H1 (cell line): ENCODE results near the gene SMIM28. TPM values are rescaled to one million over a fixed set of nuclear protein-coding genes. Genes with fewer than 3 reads are reported as not detected.

Experiments used
- CTCF ChIA-PET: fragments of 300-600 bp; sonication (Branson Sonifier 250); formaldehyde crosslinking; loops from one replicate; lab custom pipeline; 2021; ENCODE audit not compliant: partially characterized antibody; lab: Charles Lee
- POLR2A ChIA-PET: fragments of 300-600 bp; sonication (Branson Sonifier 250); formaldehyde crosslinking; loops from one replicate; lab custom pipeline; 2021; ENCODE audit warnings: inconsistent platforms; ENCODE audit not compliant: partially characterized antibody; lab: Charles Lee
- DNase-seq, 2 experiments: peaks; one replicate each; pipeline versions ENCODE4 v3.0.0 to v3.0.0-alpha.2; 2010 to 2022; ENCODE audit warnings: low spot score in 2 of 2, low read depth in 1 of 2, mixed read lengths in 1 of 2
- FAIRE-seq: peaks from 2 replicates; lab custom pipeline; 2011; peaks lifted over from hg19 to GRCh38; lab: Jason Lieb, UNC
- H2AFZ ChIP-seq: 2 replicates; pipeline ENCODE4 v1.8.1; 2012; ENCODE audit warnings: low read length, inconsistent platforms
- H2AK5ac ChIP-seq: 2 replicates; pipeline ENCODE4 v1.6.1; 2013; ENCODE audit warnings: low read depth, low read length
- H2BK120ac ChIP-seq: replicated peaks from 2 replicates; pipeline ENCODE3; 2013; ENCODE audit warnings: low read depth, low read length, inconsistent platforms
- H2BK12ac ChIP-seq: 2 replicates; pipeline ENCODE4 v1.6.1; 2013; ENCODE audit warnings: low read depth, low read length
- H2BK15ac ChIP-seq: 2 replicates; pipeline ENCODE4 v1.6.1; 2013; ENCODE audit warnings: low read length
- H2BK20ac ChIP-seq: 2 replicates; pipeline ENCODE4 v1.6.1; 2013; ENCODE audit warnings: low read length
- H2BK5ac ChIP-seq: 2 replicates; pipeline ENCODE4 v1.6.1; 2013; ENCODE audit warnings: low read depth, low read length
- H3K14ac ChIP-seq: 2 replicates; pipeline ENCODE4 v1.6.1; 2013; ENCODE audit warnings: inconsistent platforms; ENCODE audit not compliant: insufficient read length
- H3K18ac ChIP-seq: 2 replicates; pipeline ENCODE4 v1.6.1; 2013; ENCODE audit warnings: low read length; ENCODE audit errors: extremely low read depth
- H3K23ac ChIP-seq: 2 replicates; pipeline ENCODE4 v1.6.1; 2013; ENCODE audit warnings: inconsistent platforms; ENCODE audit not compliant: insufficient read length
- H3K23me2 ChIP-seq: 2 replicates; pipeline ENCODE4 v1.6.1; 2013; ENCODE audit warnings: low read depth, low read length
- H3K27ac ChIP-seq: 2 replicates; pipeline ENCODE4 v1.6.1; 2011; ENCODE audit warnings: low read depth, low read length, inconsistent platforms
- H3K27me3 ChIP-seq, 4 experiments: replicated peaks in 1 of 4; 1 replicate in 1 of 4; 2 replicates in 3 of 4; pipeline versions ENCODE4 v1.6.1 to v1.8.1; 2011 to 2013; ENCODE audit warnings: low read length in 3 of 4, mild to moderate bottlenecking in 3 of 4, inconsistent platforms in 2 of 4, mixed read lengths in 2 of 4, moderate library complexity in 1 of 4; ENCODE audit not compliant: control insufficient read depth in 3 of 4, insufficient read depth in 3 of 4; ENCODE audit errors: extremely low read depth in 1 of 4
- H3K36me3 ChIP-seq, 4 experiments: 2 replicates each; pipeline versions ENCODE4 v1.6.1 to v1.8.1; 2011 to 2013; ENCODE audit warnings: mild to moderate bottlenecking in 4 of 4, low read length in 3 of 4, moderate library complexity in 2 of 4, control low read depth in 1 of 4, inconsistent platforms in 1 of 4; ENCODE audit not compliant: insufficient read depth in 4 of 4, control insufficient read depth in 2 of 4
- H3K4ac ChIP-seq: replicated peaks from 2 replicates; pipeline ENCODE3; 2013; ENCODE audit warnings: low read length, low read depth, mixed read lengths, inconsistent platforms; ENCODE audit not compliant: insufficient read length
- H3K4me1 ChIP-seq, 4 experiments: replicated peaks in 1 of 4; 1 replicate in 1 of 4; 2 replicates in 3 of 4; pipeline versions ENCODE4 v1.6.1 to v1.8.1; 2011 to 2013; ENCODE audit warnings: low read length in 3 of 4, inconsistent platforms in 2 of 4, mixed read lengths in 1 of 4; ENCODE audit not compliant: insufficient read depth in 4 of 4, control insufficient read depth in 3 of 4
- H3K4me2 ChIP-seq, 2 experiments: 2 replicates each; pipeline versions ENCODE4 v1.6.1 to v1.8.1; 2011 to 2013; ENCODE audit warnings: low read depth in 2 of 2, low read length in 2 of 2, control low read depth in 1 of 2, inconsistent platforms in 1 of 2, mild to moderate bottlenecking in 1 of 2; ENCODE audit not compliant: insufficient read depth in 1 of 2
- H3K4me3 ChIP-seq, 4 experiments: fragments of 200-600, 300-600 bp in 1 of 4; sonication (generic), shearing (Covaris generic), sonication (Bioruptor Twin) in 1 of 4; 2 replicates each; pipeline versions ENCODE4 v1.5.1 to v1.8.1; 2011 to 2016; ENCODE audit warnings: low read length in 4 of 4, low read depth in 3 of 4, control low read depth in 2 of 4, inconsistent platforms in 2 of 4, mild to moderate bottlenecking in 2 of 4, mixed read lengths in 1 of 4, moderate library complexity in 1 of 4; ENCODE audit not compliant: insufficient read depth in 2 of 4; ENCODE audit errors: extremely low read depth in 1 of 4
- H3K56ac ChIP-seq: replicated peaks from 2 replicates; pipeline ENCODE3; 2013; ENCODE audit warnings: low read depth, mild to moderate bottlenecking, mixed read lengths, low read length, inconsistent platforms; ENCODE audit not compliant: insufficient read length
- H3K79me1 ChIP-seq: 2 replicates; pipeline ENCODE4 v1.6.1; 2013; ENCODE audit warnings: low read depth, low read length, control low read depth
- H3K79me2 ChIP-seq, 2 experiments: 2 replicates each; pipeline versions ENCODE4 v1.6.1 to v1.8.1; 2012 to 2013; ENCODE audit warnings: low read length in 2 of 2, mild to moderate bottlenecking in 2 of 2, inconsistent platforms in 1 of 2; ENCODE audit not compliant: insufficient read depth in 2 of 2, control insufficient read depth in 1 of 2
- H3K9ac ChIP-seq, 4 experiments: replicated peaks in 1 of 4; 1 replicate in 1 of 4; 2 replicates in 3 of 4; pipeline versions ENCODE4 v1.6.1 to v1.8.1; 2011 to 2013; ENCODE audit warnings: low read depth in 3 of 4, low read length in 3 of 4, control low read depth in 2 of 4, mild to moderate bottlenecking in 2 of 4, moderate library complexity in 2 of 4, inconsistent platforms in 1 of 4; ENCODE audit errors: extremely low read depth in 1 of 4
- H3K9me3 ChIP-seq, 2 experiments: 2 replicates each; pipeline versions ENCODE4 v1.6.1 to v1.8.1; 2012 to 2013; ENCODE audit warnings: mild to moderate bottlenecking in 2 of 2, moderate library complexity in 2 of 2, control low read depth in 1 of 2, inconsistent platforms in 1 of 2, low read depth in 1 of 2, low read length in 1 of 2, mixed read lengths in 1 of 2; ENCODE audit not compliant: insufficient read depth in 2 of 2
- H4K20me1 ChIP-seq, 2 experiments: replicated peaks in 1 of 2; 2 replicates each; pipeline versions ENCODE3 to v1.8.1; 2011 to 2013; ENCODE audit warnings: inconsistent platforms in 2 of 2, low read length in 2 of 2, mild to moderate bottlenecking in 1 of 2; ENCODE audit not compliant: insufficient read depth in 2 of 2, control insufficient read depth in 1 of 2
- H4K5ac ChIP-seq: 2 replicates; pipeline ENCODE4 v1.6.1; 2013; ENCODE audit warnings: low read length, low read depth, mixed read lengths, inconsistent platforms; ENCODE audit not compliant: insufficient read length
- H4K8ac ChIP-seq: 2 replicates; pipeline ENCODE4 v1.8.0; 2013; ENCODE audit warnings: mild to moderate bottlenecking, moderate library complexity, low read length, inconsistent platforms; ENCODE audit not compliant: insufficient read depth; ENCODE audit errors: extremely low read depth
- H4K91ac ChIP-seq: replicated peaks from 2 replicates; pipeline ENCODE3; 2013; ENCODE audit warnings: low read length, mixed read lengths, inconsistent platforms; ENCODE audit not compliant: insufficient read length
- ASH2L ChIP-seq: fragments of 200-600, 300-600 bp; sonication (generic); IDR thresholded peaks from one replicate; pipeline ENCODE4 v1.7.1; 2017; ENCODE audit warnings: low read length
- BRCA1 ChIP-seq: IDR thresholded peaks from 2 replicates; pipeline ENCODE4 v1.6.1; 2012; ENCODE audit warnings: low read depth, low read length, improper control_type of control experiment
- CTBP2 ChIP-seq: IDR thresholded peaks from 2 replicates; pipeline ENCODE4 v1.7.0; 2011; ENCODE audit warnings: borderline replicate concordance, mild to moderate bottlenecking, moderate library complexity, mixed read lengths, low read length; ENCODE audit not compliant: insufficient read depth, insufficient read length
- EZH2 ChIP-seq: fragments of 200-600 bp; sonication (generic); IDR thresholded peaks from 2 replicates; pipeline ENCODE4 v1.7.1; 2012; ENCODE audit warnings: low read depth, mild to moderate bottlenecking, moderate library complexity, low read length, inconsistent platforms; ENCODE audit not compliant: severe bottlenecking
- FOSL1 ChIP-seq: IDR thresholded peaks from 2 replicates; pipeline ENCODE4 v1.6.1; 2011; ENCODE audit warnings: mild to moderate bottlenecking, low read depth, low read length, moderate library complexity; ENCODE audit not compliant: insufficient read depth
- KDM4A ChIP-seq: IDR thresholded peaks from one replicate; pipeline ENCODE4 v1.7.1; 2012; ENCODE audit warnings: low read depth, mild to moderate bottlenecking, moderate library complexity, low read length, inconsistent platforms; ENCODE audit not compliant: severe bottlenecking
- MAFK ChIP-seq: IDR thresholded peaks from 2 replicates; pipeline ENCODE4 v1.6.1; 2012; ENCODE audit warnings: low read depth, mild to moderate bottlenecking, improper control_type of control experiment, low read length
- POU5F1 ChIP-seq: IDR thresholded peaks from 2 replicates; pipeline ENCODE4 v1.6.1; 2011; ENCODE audit warnings: low read depth, mild to moderate bottlenecking, low read length, moderate library complexity
- RFX5 ChIP-seq: IDR thresholded peaks from 2 replicates; pipeline ENCODE4 v1.6.1; 2011; ENCODE audit warnings: low read depth, low read length, improper control_type of control experiment, borderline replicate concordance
- SAP30 ChIP-seq: fragments of 300-600 bp; sonication (generic); IDR thresholded peaks from 2 replicates; pipeline ENCODE4 v1.7.1; 2012; ENCODE audit warnings: low read length, moderate library complexity, mild to moderate bottlenecking, inconsistent platforms; ENCODE audit not compliant: insufficient read depth, insufficient replicate concordance
- SIX5 ChIP-seq: IDR thresholded peaks from 2 replicates; pipeline ENCODE4 v1.6.1; 2011; ENCODE audit warnings: mild to moderate bottlenecking, low read depth, low read length
- SRF ChIP-seq: IDR thresholded peaks from 2 replicates; pipeline ENCODE4 v1.6.1; 2011; ENCODE audit warnings: mild to moderate bottlenecking, low read depth, low read length, moderate library complexity
- SUZ12 ChIP-seq: fragments of 200-600 bp; sonication (generic); IDR thresholded peaks from 2 replicates; pipeline ENCODE4 v1.6.1; 2012; ENCODE audit warnings: mild to moderate bottlenecking, inconsistent platforms, low read length, moderate library complexity, mixed read lengths
- TBP ChIP-seq: IDR thresholded peaks from 2 replicates; pipeline ENCODE4 v1.6.1; 2011; ENCODE audit warnings: low read depth, low read length, improper control_type of control experiment
- WGBS, 2 experiments: shearing (Covaris generic) in 1 of 2; methylation state at CpG; one replicate each; pipeline versions ENCODE4 v1.1.6 to v1.1.7; 2013 to 2015; ENCODE audit warnings: low lambda C conversion rate in 2 of 2, mixed read lengths in 2 of 2, inconsistent platforms in 1 of 2, low coverage in 1 of 2, missing lambda C conversion rate in 1 of 2; ENCODE audit not compliant: insufficient replicate concordance in 2 of 2, insufficient coverage in 1 of 2, insufficient read length in 1 of 2; ENCODE audit errors: extremely low coverage in 1 of 2, missing lambda C conversion rate in 1 of 2; 5-methylcytosine and 5-hydroxymethylcytosine counted together
- polyA plus RNA-seq, 7 experiments: library from polyadenylated mRNA; depleted of rRNA in 3 of 7; stranded (reverse) in 5 of 7; unstranded in 2 of 7; fragments of >200 nt in 5 of 7; fragments of 200-250 nt in 2 of 7; gene quantifications; 1 replicate in 5 of 7; 2 replicates in 1 of 7; 4 replicates in 1 of 7; pipeline versions ENCODE4 v1.2.1 to v1.2.3, GENCODE V29; 2011 to 2013; ENCODE audit warnings: missing spikeins in 2 of 7, mixed read lengths in 2 of 7
- total RNA-seq: library from RNA; stranded (reverse); fragmentation: NEBNext Ultra II Directional; extraction: Animal tissue kit (Norgen Biotek cat#: 25700); gene quantifications from 2 replicates; pipeline ENCODE4 v1.2.1, GENCODE V29; 2021

Gene SMIM28
- total and polyA plus RNA-seq, 2 of the 8 experiments (the other 6 are each of a cell fraction or from before 2014, with no cell fraction given), result not detected

DNA sequence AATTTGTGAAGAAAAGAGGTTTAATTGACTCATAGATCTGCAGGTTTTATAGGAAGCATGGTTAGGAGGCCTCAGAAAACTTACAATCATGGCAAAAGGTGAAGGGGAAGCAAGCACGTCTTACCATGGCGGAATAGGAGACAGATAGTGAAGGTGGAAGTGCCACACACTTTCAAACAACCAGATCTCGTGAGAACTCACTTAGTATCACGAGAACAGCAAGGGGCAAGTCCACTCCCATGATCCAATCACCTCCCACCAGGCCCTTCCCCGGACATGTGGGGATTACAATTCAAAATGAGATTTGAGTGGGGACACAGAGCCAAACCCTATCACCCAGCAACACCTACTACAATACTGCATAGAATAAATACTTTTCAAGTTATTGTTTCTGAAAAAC is 19.0 kb downstream of the SMIM28 start:
- H3K79me1 ChIP-seq, result no peaks in the 10 kb centered on the region
- no peak overlapping the region for H3K23ac ChIP-seq
- H4K5ac ChIP-seq, result no peak overlapping the region
- H2BK20ac ChIP-seq, result no peak overlapping the region
- CTCF ChIA-PET, result interaction anchor here (1.4 to 2.7 kb wide), 5 partner anchors 9 to 281 kb away, joined by 3 to 14 read pairs (median 4); no protein-coding TSS in a partner anchor
- no peak overlapping the region for H3K4ac ChIP-seq
- H3K9ac ChIP-seq, result no peak overlapping the region
- H3K18ac ChIP-seq, result no peak overlapping the region
- H2BK5ac ChIP-seq, result no peak overlapping the region
- no peak overlapping the region for H2BK120ac ChIP-seq
- H3K23me2 ChIP-seq, result no peaks in the 10 kb centered on the region
- POLR2A ChIA-PET, result no interaction called here
- H3K4me1 ChIP-seq, result no peaks in the 10 kb centered on the region
- no peak for DNase-seq
- H3K27me3 ChIP-seq, result no peaks in the 10 kb centered on the region
- H4K8ac ChIP-seq, result no peak overlapping the region
- FAIRE-seq, result no peak
- H3K79me2 ChIP-seq, result no peaks in the 10 kb centered on the region
- WGBS, 2 experiments, result 90% methylated on average over 5 of the region's 5 CpGs; no CpG with 5 or more reads in 1 of the 2 experiments
- H2AFZ ChIP-seq, result no peak overlapping the region
- H2AK5ac ChIP-seq, result no peak overlapping the region
- H4K20me1 ChIP-seq, result no peaks in the 10 kb centered on the region
- H3K56ac ChIP-seq, result no peak overlapping the region
- H3K36me3 ChIP-seq, result no peaks in the 10 kb centered on the region
- no peak overlapping the region for H3K4me2 ChIP-seq
- H2BK15ac ChIP-seq, result peak overlapping the region; percentile 36; the same call in 1 of the 2 replicates
- H4K91ac ChIP-seq, result no peak overlapping the region
- H3K14ac ChIP-seq, result no peak overlapping the region
- H3K27ac ChIP-seq, result no peak overlapping the region
- H2BK12ac ChIP-seq, result no peak overlapping the region
- H3K9me3 ChIP-seq, result no peaks in the 10 kb centered on the region
- H3K4me3 ChIP-seq, result no peak overlapping the region
- TF ChIP-seq SIX5 (no peak), ASH2L (no peak), CTBP2 (no peak), EZH2 (no peak), SAP30 (no peak), RFX5 (no peak), MAFK (no peak), POU5F1 (no peak), FOSL1 (no peak), BRCA1 (no peak), SUZ12 (no peak), SRF (no peak), TBP (no peak), KDM4A (no peak)
